ENCODE data around the gene EPAS1. TPM values are rescaled to one million over a fixed set of nuclear protein-coding genes. Genes with fewer than 3 reads are reported as not detected.

The EPAS1 gene
- polyA plus RNA-seq, 2 of the 4 experiments (the other 2 are of a cell fraction), result 128 to 143 TPM

- TF ChIP-seq POLR2A (IDR thresholded peaks at IDR 0.05; ENCODE audit: low read length), result no peak
- TF ChIP-seq, protein P1, sequence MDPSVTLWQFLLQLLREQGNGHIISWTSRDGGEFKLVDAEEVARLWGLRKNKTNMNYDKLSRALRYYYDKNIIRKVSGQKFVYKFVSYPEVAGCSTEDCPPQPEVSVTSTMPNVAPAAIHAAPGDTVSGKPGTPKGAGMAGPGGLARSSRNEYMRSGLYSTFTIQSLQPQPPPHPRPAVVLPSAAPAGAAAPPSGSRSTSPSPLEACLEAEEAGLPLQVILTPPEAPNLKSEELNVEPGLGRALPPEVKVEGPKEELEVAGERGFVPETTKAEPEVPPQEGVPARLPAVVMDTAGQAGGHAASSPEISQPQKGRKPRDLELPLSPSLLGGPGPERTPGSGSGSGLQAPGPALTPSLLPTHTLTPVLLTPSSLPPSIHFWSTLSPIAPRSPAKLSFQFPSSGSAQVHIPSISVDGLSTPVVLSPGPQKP (IDR thresholded peaks at IDR 0.05; ENCODE audit: low read depth, low read length), result no peak
- TF ChIP-seq EP300 (IDR thresholded peaks at IDR 0.05), result no peak
- TF ChIP-seq PHF8 (IDR thresholded peaks at IDR 0.05; ENCODE audit: borderline replicate concordance, low read depth), result no peak
- no peak for TF ChIP-seq RNF2 (IDR thresholded peaks at IDR 0.05; ENCODE audit: borderline replicate concordance, low read depth)
- no peak for TF ChIP-seq HEYL (CRISPR knock-in tag; IDR thresholded peaks at IDR 0.05)
- no peak for TF ChIP-seq CHD4 (IDR thresholded peaks at IDR 0.05; ENCODE audit: borderline replicate concordance)
- TF ChIP-seq EHF (CRISPR knock-in tag; IDR thresholded peaks at IDR 0.05), result no peak
- no peak for TF ChIP-seq JUNB (IDR thresholded peaks at IDR 0.05)
- TF ChIP-seq ESRRA (IDR thresholded peaks at IDR 0.05; ENCODE audit: borderline replicate concordance, low read length), result no peak
- no peak for TF ChIP-seq REST (IDR thresholded peaks at IDR 0.05)
- TF ChIP-seq HDAC2 (IDR thresholded peaks at IDR 0.05), result no peak
- TF ChIP-seq, protein P2, sequence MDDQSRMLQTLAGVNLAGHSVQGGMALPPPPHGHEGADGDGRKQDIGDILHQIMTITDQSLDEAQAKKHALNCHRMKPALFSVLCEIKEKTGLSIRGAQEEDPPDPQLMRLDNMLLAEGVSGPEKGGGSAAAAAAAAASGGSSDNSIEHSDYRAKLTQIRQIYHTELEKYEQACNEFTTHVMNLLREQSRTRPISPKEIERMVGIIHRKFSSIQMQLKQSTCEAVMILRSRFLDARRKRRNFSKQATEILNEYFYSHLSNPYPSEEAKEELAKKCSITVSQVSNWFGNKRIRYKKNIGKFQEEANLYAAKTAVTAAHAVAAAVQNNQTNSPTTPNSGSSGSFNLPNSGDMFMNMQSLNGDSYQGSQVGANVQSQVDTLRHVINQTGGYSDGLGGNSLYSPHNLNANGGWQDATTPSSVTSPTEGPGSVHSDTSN (IDR thresholded peaks at IDR 0.05), result no peak
- no peak for TF ChIP-seq HES2 (IDR thresholded peaks at IDR 0.05)
- no peak for TF ChIP-seq NR3C1 (IDR thresholded peaks at IDR 0.05)
- TF ChIP-seq, protein P3, sequence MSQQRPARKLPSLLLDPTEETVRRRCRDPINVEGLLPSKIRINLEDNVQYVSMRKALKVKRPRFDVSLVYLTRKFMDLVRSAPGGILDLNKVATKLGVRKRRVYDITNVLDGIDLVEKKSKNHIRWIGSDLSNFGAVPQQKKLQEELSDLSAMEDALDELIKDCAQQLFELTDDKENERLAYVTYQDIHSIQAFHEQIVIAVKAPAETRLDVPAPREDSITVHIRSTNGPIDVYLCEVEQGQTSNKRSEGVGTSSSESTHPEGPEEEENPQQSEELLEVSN (IDR thresholded peaks at IDR 0.05; ENCODE audit: borderline replicate concordance, low read depth), result no peak
- Histone ChIP-seq H3K9me3 (no peaks in the 10 kb centered on the region), H3K4me3 (no peak overlapping the region), H3K4me2 (no peak overlapping the region), H3K4me1 (peaks cover 13% of the 10 kb centered on the region), H3K27ac (no peak overlapping the region)
- WGBS (ENCODE audit: missing lambda C conversion rate), result 85% methylated on average over 6 of the region's 6 CpGs
- FAIRE-seq (no peak), DNase-seq (ENCODE audit: low read depth in 1 of 2, low spot score in 1 of 2) (no peak), ATAC-seq (no peak)
- CTCF ChIA-PET, result no interaction called here
- POLR2A ChIA-PET, result no interaction called here
Measured at GRCh38 chr2:46402874-46403273, 105.7 kb downstream of the EPAS1 start.

DNA sequence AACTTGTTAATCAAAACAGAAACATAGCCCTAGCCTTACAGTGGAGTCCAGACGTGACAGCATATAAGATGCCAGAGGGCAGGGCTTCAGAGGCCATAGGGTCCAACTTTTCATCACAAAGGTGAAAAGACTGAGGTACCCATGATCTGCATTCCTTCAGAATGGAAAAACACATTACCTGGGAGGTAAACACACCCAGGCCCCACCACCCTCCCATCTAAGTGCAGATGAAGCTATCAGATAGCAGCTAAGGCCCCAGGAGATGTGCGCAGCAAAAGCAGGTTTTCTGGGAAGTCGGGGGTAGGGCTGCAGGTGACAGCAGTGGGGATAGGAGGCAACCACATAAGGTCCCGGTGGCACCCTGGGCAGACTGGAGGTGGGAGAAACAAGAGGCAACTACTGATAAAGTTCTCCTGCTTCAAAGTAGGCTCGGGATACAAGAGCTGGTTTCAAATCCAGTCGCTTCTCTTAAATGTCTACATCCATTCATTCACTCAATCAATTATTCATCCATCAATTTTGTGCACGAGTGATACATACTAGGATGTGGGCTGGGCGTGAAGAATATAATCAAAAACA is 107.1 kb downstream of the EPAS1 start:
- ChIA-PET CTCF (interaction anchor here (0.7 to 1.0 kb wide), 2 partner anchors 24 to 399 kb away, joined by 3 read pairs; no protein-coding TSS in a partner anchor), POLR2A (no interaction called here)
- peaks cover 27% of the 10 kb centered on the region for H3K4me1 ChIP-seq
- 0 out of 3 replicates have a peak overlapping the region, but pooled peaks have one; percentile 6 for H3K4me2 ChIP-seq
- no peak overlapping the region for H3K4me3 ChIP-seq
- H3K9me3 ChIP-seq, result no peaks in the 10 kb centered on the region
- FAIRE-seq (no peak), ATAC-seq (no peak), DNase-seq (ENCODE audit: low read depth in 1 of 2, low spot score in 1 of 2) (no peak)
- H3K27ac ChIP-seq, result no peak overlapping the region; a peak in 1 of 6 replicates
- WGBS (ENCODE audit: missing lambda C conversion rate), result 83% methylated on average over 8 of the region's 8 CpGs
- TF ChIP-seq POLR2A (IDR thresholded peaks at IDR 0.05; ENCODE audit: low read length) (no peak), NFE2L2 (conservative IDR thresholded peaks at IDR 0.05; ENCODE audit: low read length) (no peak), RNF2 (IDR thresholded peaks at IDR 0.05; ENCODE audit: borderline replicate concordance, low read depth) (no peak), HOXB5 (CRISPR knock-in tag; IDR thresholded peaks at IDR 0.05) (no peak), CTCF (IDR thresholded peaks at IDR 0.05) (no peak), RARB (CRISPR knock-in tag; IDR thresholded peaks at IDR 0.05) (no peak), TP53 (CRISPR knock-in tag; IDR thresholded peaks at IDR 0.05) (no peak), RAD21 (conservative IDR thresholded peaks at IDR 0.05 in 1 of 2, IDR thresholded peaks at IDR 0.05 in 1 of 2) (no peak), HOXA7 (CRISPR knock-in tag; IDR thresholded peaks at IDR 0.05) (no peak), EHF (CRISPR knock-in tag; IDR thresholded peaks at IDR 0.05) (no peak)
